ENCODE measurements around the gene ZC3H8.
"Not testable (repeated sequence)": the region's sequence is repeated elsewhere in the genome, so short reads cannot be mapped to it uniquely, and the experiment has no call there.

The ZC3H8 gene

GRCh38 chr2:112259509-112260294 is 4.9 kb upstream of the ZC3H8 start:
- DNase-seq (ENCODE audit: low read depth), result peak; percentile 72

DNA sequence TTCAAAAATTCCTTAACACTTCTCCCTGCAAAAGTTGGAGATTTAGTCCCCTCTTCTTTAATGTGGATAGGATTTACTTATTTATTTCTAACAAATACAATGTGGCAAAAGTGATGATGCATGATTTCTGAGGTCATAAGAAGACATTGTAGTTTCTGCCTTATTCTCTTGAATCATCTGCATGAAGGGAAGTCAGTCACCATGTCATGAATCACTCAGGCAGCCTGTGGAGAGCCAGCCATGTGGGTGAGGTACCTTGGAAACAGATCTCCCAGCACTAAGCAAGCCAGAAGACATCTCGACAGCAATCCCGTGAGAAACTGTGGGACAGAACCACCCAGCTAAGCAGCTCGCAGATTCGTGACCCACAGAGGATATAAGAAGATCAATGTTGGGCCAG is 2.7 kb upstream of the ZC3H8 start:
- no peak for DNase-seq (ENCODE audit: low read depth)

- DNase-seq (ENCODE audit: low read depth), result no peak
Measured at GRCh38 chr2:112256654-112257053, 1.8 kb upstream of the ZC3H8 start.

DNA sequence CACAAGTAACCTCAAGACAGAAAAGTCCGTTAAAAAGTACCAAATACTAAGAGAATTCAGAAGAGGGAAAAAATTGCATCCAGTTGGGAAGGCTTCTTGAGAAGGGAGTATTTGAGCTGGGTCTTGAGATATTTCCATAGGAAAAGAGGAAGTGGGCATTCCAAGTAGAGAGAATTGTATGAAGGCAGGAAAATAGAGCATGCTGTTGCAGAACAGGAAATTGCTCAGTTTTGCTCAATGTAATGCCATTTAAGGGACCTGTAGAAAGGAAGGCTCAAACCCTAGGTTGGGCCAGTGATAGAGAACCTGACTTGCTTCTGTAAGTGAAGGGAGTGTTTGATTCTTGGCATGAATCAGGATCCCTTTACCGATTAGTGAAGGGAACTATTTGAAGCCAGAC is 1.0 kb upstream of the ZC3H8 start:
- no peak for DNase-seq (ENCODE audit: low read depth)

DNA sequence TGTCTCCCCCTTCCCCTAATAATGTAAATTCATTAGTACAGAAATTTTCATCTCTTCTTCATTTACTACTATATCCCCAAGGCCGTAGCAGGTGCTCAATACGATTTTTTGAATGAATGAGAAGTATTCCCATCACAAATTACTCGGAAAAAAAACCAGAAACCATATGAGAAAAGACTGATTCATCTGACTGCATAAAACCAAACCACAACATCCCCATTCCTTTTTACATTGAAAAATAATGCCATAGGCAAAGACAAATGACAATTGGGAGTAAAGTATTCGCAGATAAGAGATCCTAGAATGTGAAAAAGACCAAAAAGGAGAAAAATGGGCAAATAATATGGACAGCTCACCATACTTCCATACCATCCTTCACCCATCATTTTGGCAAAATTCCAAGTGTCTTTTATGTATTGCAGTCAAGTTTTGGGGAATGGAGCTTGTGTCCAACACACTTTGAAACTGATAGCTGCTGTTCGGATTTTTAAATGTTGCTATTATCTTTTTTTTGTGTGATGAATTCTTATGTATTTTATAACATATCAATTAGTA is 1.5 kb downstream of the ZC3H8 start:
- no peak for DNase-seq (ENCODE audit: low read depth)

DNA sequence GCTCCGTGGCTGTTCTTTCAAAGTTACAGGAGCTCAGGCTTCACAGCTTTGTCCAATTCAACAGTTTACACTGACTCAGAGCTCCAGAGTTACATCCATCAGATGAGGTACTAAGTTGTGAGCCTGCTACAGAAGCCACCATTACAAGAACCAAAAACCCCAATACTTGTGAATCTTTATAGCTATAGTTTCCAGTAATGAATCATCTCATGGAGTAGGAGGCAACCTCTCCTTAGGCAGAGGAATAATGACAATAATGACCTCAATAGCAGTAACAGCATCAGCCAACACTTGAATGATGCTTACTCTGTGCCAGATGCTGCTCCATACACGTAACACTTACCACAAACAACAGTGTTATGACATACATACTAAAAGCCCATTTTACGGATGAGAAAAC is 3.6 kb downstream of the ZC3H8 start:
- no peak for DNase-seq (ENCODE audit: low read depth)

GRCh38 chr2:112244854-112245253 is 10.0 kb downstream of the ZC3H8 start:
- DNase-seq (ENCODE audit: low read depth), result no peak

DNA sequence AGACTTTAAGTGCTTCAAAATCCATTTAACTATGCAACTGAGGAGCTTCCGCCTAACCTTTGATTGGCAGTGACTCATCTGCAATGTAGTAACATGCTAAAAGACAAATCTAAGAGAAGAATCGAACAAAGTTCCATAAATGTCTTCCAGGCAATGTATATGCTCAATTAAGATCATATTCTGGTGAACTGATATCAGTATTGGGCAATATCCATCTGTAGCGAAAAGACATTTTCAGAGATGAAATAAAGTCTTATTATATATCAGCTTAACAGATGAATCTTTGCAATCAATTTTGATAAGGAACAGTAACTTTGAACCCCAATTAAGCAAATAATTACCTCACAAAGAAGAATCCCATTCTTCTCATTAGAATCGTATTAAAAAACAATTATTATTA is 11.6 kb downstream of the ZC3H8 start:
- no peak for DNase-seq (ENCODE audit: low read depth)

- DNase-seq (ENCODE audit: low read depth), result no peak
Measured at GRCh38 chr2:112242384-112242783, 12.5 kb downstream of the ZC3H8 start.

DNA sequence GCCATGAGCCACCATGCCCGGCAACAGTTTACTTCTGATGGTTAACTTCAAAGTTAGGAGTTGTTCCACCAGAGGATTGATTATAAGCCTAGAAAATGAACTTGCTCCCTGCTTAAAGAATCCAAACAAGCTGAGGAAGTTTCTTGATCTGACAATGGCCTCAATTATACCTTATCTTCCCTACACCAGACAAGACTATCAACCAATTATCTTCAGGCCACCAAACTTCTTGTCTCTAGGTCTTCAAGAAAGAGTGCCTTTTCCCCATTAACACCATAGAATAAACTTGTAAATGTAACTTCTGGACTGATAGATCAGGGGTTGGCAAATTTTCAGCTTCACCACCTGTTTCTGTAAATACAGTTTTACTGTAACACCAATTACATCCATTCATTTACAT is 15.0 kb downstream of the ZC3H8 start:
- no peak for DNase-seq (ENCODE audit: low read depth)

DNA sequence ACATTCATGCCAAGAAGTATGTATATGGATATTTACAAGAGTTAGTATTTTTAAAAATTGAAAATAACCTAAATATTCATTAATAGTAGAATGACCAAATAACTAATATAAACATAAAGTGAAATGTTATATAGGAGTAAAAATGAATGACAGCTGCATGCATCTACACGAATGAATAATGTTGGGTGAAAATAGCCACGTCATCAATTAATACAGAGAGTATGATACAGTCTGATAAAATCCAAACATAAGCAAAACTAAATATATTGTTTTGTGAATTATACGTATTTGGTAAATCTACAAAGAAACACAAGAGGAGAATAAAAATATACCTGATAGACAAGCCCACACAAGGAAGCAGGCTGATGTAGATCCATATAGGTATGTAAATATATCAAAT is 24.5 kb downstream of the ZC3H8 start:
- DNase-seq (ENCODE audit: low read depth), result no peak

DNA sequence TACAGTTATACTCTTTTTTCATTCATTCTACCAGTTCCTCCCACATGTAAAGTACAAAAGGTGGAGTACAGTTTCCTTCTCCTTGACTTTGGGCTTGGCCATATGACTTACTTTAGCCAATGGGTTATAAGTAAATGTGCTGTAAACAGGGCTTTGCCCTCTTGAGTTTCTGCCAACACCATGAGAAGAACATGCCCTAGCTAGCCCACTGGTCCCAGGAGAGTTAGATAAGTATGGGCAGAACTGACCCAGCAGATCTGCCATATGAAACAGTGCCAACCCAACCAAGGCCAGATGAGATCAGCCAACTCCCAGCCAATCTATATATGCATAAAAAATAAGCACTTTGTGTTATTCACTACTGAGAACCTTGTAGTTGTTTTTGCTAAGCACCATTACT is 25.5 kb downstream of the ZC3H8 start:
- peak; percentile 77 for DNase-seq (ENCODE audit: low read depth)

GRCh38 chr2:112220831-112221230 is 34.0 kb downstream of the ZC3H8 start:
- DNase-seq (ENCODE audit: low read depth), result no peak

DNA sequence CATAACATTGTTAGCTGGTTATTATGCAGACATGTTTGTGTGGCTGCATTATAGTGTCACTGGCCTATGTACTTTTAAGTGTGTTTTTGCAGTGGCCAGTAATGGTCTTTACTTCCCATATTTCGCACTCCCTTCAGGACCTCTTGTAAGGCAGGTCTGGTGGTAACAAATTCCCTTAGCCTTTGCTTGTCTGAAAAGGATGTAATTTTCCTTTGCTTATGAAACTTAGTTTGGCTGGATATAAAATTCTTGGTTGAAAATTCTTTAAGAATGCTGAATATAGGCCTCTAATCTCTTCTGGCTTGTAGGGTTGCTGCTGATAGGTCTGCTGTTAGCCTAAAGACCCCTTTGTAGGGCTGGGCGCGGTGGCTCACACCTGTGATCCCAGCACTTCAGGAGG is 34.7 kb downstream of the ZC3H8 start:
- DNase-seq (ENCODE audit: low read depth), result no peak

DNA sequence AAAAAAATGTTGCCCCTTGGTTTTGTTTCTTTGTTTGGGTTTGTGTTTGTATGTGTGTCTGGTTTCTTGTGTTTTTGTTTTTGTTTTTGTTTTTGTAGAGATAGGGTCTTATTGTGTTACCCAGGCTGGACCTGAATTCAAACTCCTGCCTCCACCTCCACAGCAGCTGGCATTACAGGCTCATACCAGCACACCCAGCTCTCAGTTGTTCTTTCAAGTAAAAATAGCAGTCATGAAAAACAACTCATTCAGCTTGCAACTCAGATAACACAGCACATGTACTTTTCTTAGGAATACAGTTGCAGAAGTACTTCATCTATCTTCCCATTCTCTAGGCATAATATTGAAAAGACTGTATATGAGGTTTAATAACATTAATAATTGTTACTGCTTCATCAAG is 37.0 kb downstream of the ZC3H8 start:
- no peak for DNase-seq (ENCODE audit: low read depth)

DNA sequence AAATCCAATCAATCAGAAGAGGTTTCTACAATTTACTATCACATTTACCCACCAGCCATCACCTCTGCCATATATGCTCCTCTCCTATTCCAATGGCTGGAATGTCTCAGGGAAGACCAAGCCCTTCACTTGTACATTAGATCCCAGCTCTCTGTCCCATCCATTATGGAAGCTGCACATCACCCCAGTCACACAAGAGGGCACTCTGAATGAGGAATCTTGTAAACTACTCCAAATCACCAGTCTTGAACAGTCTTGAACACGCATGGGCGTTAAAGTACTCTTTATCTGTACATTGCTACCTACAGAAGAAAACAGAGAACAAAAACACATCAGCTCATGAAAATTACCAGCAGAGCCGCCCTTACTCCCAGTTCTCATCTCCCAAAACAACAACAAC is 38.7 kb downstream of the ZC3H8 start:
- peak; percentile 10 for DNase-seq (ENCODE audit: low read depth)

- DNase-seq (ENCODE audit: low read depth), result not testable (repeated sequence)
Measured at GRCh38 chr2:112207905-112208304, 46.9 kb downstream of the ZC3H8 start.

- DNase-seq (ENCODE audit: low read depth), result no peak
Measured at GRCh38 chr2:112204411-112204810, 50.4 kb downstream of the ZC3H8 start.

GRCh38 chr2:112201696-112202430 is 53.0 kb downstream of the ZC3H8 start:
- DNase-seq (ENCODE audit: low read depth), result no peak

DNA sequence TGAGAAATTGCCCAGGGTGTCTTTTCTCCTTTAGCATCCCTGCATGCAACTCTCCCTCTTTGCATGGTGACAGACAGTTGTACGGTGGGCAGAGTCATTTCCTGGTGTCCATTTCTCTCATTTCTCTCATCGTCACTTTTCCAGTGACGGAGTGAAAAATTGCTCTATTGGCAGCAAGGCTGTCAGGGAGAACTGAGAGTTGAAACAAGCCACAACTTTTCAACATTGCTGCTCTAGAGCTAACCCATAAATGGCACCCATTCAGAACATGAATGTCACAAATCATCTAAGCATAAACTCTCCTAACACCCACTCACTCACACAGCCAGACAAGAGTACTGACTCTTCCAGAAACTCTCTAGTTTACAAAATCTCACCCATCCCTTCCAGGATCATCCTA is 55.7 kb downstream of the ZC3H8 start:
- DNase-seq (ENCODE audit: low read depth), result no peak

GRCh38 chr2:112198780-112199179 is 56.1 kb downstream of the ZC3H8 start:
- DNase-seq (ENCODE audit: low read depth), result peak; percentile 7

GRCh38 chr2:112197868-112198267 is 57.0 kb downstream of the ZC3H8 start:
- no peak for DNase-seq (ENCODE audit: low read depth)

DNA sequence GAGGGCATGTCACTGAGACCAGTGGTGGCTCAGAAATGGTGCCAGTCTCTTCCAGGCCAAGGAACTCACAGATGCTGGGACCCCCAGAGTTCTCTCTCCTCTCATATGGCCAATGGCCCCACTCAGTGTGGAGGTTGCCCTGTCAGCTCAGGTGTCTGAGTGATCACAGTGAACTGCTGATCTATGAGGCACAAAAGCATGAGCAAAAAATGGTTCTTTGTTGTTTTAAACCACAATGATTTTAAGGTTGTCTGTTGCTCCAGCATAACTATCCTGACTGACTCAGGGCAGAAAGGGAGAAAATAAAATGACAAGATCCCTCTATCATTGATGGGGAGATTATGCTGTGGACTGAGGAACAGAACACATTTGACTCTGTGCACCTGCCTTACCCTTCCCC is 58.9 kb downstream of the ZC3H8 start:
- DNase-seq (ENCODE audit: low read depth), result no peak

All from fibroblast of gingiva (primary cell).